ENCODE data around the gene METRN.

Gene METRN

GRCh38 chr16:694187-694862 lies 20.6 kb upstream of the METRN start:
- no peak overlapping the region for H3K4me3 ChIP-seq (ENCODE audit: low read depth, low read length)
- TF ChIP-seq, protein P1, sequence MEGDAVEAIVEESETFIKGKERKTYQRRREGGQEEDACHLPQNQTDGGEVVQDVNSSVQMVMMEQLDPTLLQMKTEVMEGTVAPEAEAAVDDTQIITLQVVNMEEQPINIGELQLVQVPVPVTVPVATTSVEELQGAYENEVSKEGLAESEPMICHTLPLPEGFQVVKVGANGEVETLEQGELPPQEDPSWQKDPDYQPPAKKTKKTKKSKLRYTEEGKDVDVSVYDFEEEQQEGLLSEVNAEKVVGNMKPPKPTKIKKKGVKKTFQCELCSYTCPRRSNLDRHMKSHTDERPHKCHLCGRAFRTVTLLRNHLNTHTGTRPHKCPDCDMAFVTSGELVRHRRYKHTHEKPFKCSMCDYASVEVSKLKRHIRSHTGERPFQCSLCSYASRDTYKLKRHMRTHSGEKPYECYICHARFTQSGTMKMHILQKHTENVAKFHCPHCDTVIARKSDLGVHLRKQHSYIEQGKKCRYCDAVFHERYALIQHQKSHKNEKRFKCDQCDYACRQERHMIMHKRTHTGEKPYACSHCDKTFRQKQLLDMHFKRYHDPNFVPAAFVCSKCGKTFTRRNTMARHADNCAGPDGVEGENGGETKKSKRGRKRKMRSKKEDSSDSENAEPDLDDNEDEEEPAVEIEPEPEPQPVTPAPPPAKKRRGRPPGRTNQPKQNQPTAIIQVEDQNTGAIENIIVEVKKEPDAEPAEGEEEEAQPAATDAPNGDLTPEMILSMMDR (IDR thresholded peaks at IDR 0.05; ENCODE audit: borderline replicate concordance, insufficient read depth, low read depth, low read length), result no peak

GRCh38 chr16:694863-695354 lies 20.0 kb upstream of the METRN start:
- H3K4me3 ChIP-seq (ENCODE audit: low read depth, low read length), result peak overlapping the region; percentile 29
- TF ChIP-seq, protein P1 (IDR thresholded peaks at IDR 0.05; ENCODE audit: borderline replicate concordance, insufficient read depth, low read depth, low read length), result no peak

DNA sequence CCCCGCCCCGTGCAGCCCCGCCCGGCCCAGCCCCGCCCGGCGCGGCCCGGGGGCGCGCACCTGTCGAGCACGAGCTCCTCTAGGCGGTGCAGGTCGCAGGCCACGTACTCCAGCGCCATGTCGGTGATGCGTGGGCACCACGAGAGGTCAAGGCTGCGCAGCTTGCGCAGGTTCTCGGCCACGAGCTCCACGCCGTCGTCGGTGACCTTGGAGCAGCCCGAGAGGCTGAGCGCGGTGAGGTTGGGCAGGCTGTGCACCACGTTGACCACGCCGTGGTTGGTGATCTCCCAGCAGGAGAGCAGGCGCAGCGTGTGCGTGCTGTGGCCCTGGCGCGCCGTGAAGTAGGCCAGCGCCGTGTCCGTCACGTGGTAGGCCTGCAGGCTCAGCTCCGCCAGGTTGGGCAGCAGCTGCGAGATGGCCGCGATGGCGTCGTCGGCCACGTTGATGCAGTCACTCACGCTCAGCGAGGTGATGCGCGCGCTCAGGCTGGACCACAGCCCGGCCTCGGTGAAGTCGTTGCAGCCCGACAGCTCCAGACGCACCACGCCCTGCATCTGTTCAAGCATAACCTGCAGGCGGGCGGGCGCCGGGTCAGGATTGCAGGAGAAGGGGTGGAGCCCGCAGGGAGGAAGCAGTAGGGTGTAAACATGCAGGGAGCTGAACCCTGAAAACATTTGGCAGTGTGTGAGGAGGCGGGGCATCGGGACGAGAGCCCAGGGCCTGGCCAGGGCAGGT lies 19.4 kb upstream of the METRN start:
- TF ChIP-seq, protein P1 (IDR thresholded peaks at IDR 0.05; ENCODE audit: borderline replicate concordance, insufficient read depth, low read depth, low read length), result no peak

GRCh38 chr16:698911-699671 lies 15.8 kb upstream of the METRN start:
- no peak overlapping the region for H3K4me3 ChIP-seq (ENCODE audit: low read depth, low read length)

More for the DNA sequence above, 19.4 kb upstream of the METRN start:
- peak overlapping the region; percentile 26 for H3K4me3 ChIP-seq (ENCODE audit: low read depth, low read length)

DNA sequence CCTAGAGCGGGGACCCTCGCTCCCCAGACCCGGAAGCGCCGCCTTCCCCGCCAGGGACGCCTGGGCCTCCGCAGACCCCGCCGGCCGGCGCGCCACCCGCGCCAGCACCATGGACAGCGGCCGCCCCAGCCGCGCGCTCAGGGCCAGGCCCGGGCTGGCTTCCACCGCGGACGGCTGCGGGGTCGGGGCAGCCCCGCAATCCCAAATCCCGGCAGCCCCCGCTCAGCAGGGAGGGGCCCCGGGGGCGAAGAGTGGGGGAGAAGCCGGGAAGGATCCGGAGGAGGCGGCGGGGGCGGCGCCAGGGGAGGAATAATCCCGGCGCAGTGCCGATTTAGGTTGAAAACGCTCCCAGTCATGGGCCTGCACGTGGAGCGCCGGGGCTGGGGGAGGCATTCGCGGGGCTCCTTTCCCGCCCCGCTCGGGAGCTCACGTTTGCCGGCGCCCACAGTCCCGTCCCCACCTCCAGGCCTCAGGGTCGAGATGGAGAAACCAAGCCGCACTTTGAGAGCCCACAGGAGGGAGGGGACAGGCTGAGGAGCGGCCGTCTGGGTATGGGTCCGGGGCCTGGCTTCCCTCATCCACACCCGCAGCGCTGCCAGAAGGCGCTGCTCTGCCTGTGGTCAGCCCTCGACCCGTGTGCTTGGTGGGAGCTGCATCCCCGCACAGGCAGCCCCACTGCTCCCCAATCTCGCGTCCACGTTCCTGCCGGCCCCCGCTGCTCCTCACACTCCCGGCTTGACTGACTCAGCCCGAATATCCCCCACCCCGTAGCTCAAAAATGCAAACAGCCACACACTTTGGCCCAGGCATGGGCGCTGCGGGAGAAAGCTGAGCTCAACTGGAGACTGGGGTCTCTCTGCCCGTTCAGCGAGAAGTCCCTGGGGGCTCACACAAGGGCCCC lies 14.0 kb upstream of the METRN start:
- TF ChIP-seq, protein P1 (IDR thresholded peaks at IDR 0.05; ENCODE audit: borderline replicate concordance, insufficient read depth, low read depth, low read length), result no peak
- no peak overlapping the region for H3K4me3 ChIP-seq (ENCODE audit: low read depth, low read length)

More at GRCh38 chr16:698911-699671, 15.8 kb upstream of the METRN start:
- TF ChIP-seq, protein P1 (IDR thresholded peaks at IDR 0.05; ENCODE audit: borderline replicate concordance, insufficient read depth, low read depth, low read length), result no peak

GRCh38 chr16:702341-702740 lies 12.6 kb upstream of the METRN start:
- H3K4me3 ChIP-seq (ENCODE audit: low read depth, low read length), result no peak overlapping the region
- TF ChIP-seq, protein P1 (IDR thresholded peaks at IDR 0.05; ENCODE audit: borderline replicate concordance, insufficient read depth, low read depth, low read length), result no peak

All from GM12875 (cell line).